ENCODE measurements around the gene PDPK1. TPM values are rescaled to one million over a fixed set of nuclear protein-coding genes. Genes with fewer than 3 reads are reported as not detected.

Gene PDPK1
- total RNA-seq, 2 donors from 2014 or later, result 36.5 to 57.6 TPM

- ATAC-seq (peak; percentile 87 to 95), DNase-seq (ENCODE audit: low spot score in 2 of 2) (peak; percentile 79 to 88)
- Mint-ChIP-seq H3K27ac (no peak overlapping the region), H3K9me3 (no peaks in the 10 kb centered on the region), H3K36me3 (no peaks in the 10 kb centered on the region)
These were observed 36.7 kb upstream of the PDPK1 start for GRCh38 chr16:2500918-2501750.

GRCh38 chr16:2501946-2502895 lies 35.6 kb upstream of the PDPK1 start:
- Mint-ChIP-seq H3K36me3 (no peaks in the 10 kb centered on the region), H3K27ac (no peak overlapping the region), H3K9me3 (no peaks in the 10 kb centered on the region)
- ATAC-seq (no peak), DNase-seq (ENCODE audit: low spot score in 2 of 2) (no peak)

- DNase-seq (ENCODE audit: low spot score in 2 of 2), result no peak
- ATAC-seq, result no peak
- H3K9me3 Mint-ChIP-seq, result no peaks in the 10 kb centered on the region
- H3K27ac Mint-ChIP-seq, result no peak overlapping the region
- no peaks in the 10 kb centered on the region for H3K36me3 Mint-ChIP-seq
These were observed 32.1 kb upstream of the PDPK1 start for GRCh38 chr16:2505695-2506094.

GRCh38 chr16:2507052-2507659 lies 30.7 kb upstream of the PDPK1 start:
- peak overlapping the region in 1 of 2 donors; percentile 77 for H3K27ac Mint-ChIP-seq
- DNase-seq (ENCODE audit: low spot score in 2 of 2) (no peak), ATAC-seq (peak; percentile 32 to 34)
- no peaks in the 10 kb centered on the region for H3K36me3 Mint-ChIP-seq
- H3K9me3 Mint-ChIP-seq, result no peaks in the 10 kb centered on the region

- DNase-seq (ENCODE audit: low spot score in 2 of 2), result no peak
- Mint-ChIP-seq H3K9me3 (no peaks in the 10 kb centered on the region), H3K27ac (peak overlapping the region in 1 of 2 donors; percentile 50), H3K36me3 (no peaks in the 10 kb centered on the region)
- ATAC-seq, result no peak
These were observed 30.2 kb upstream of the PDPK1 start for GRCh38 chr16:2507665-2508064.

- Mint-ChIP-seq H3K27ac (no peak overlapping the region), H3K9me3 (no peaks in the 10 kb centered on the region), H3K36me3 (no peaks in the 10 kb centered on the region)
- ATAC-seq, result no peak
- no peak for DNase-seq (ENCODE audit: low spot score in 2 of 2)
These were observed 29.0 kb upstream of the PDPK1 start for GRCh38 chr16:2508722-2509400.

GRCh38 chr16:2511128-2511800 lies 26.6 kb upstream of the PDPK1 start:
- H3K9me3 Mint-ChIP-seq, result no peaks in the 10 kb centered on the region
- ATAC-seq (no peak), DNase-seq (ENCODE audit: low spot score in 2 of 2) (no peak)
- H3K27ac Mint-ChIP-seq, result peak overlapping the region in 1 of 2 donors; percentile 30
- peaks cover 0 to 17% of the 10 kb centered on the region in 2 donors for H3K36me3 Mint-ChIP-seq

- peak overlapping the region in 1 of 2 donors; percentile 92 for H3K27ac Mint-ChIP-seq
- H3K9me3 Mint-ChIP-seq, result no peaks in the 10 kb centered on the region
- peaks cover 0 to 17% of the 10 kb centered on the region in 2 donors for H3K36me3 Mint-ChIP-seq
These were observed 25.7 kb upstream of the PDPK1 start for GRCh38 chr16:2511996-2512734.

GRCh38 chr16:2512735-2513404 lies 25.0 kb upstream of the PDPK1 start:
- Mint-ChIP-seq H3K9me3 (no peaks in the 10 kb centered on the region), H3K36me3 (peaks cover 0 to 17% of the 10 kb centered on the region in 2 donors), H3K27ac (peak overlapping the region; percentile 91 to 92)
- DNase-seq (ENCODE audit: low spot score in 2 of 2) (no peak), ATAC-seq (peak in 1 of 2 donors; percentile 0)

More at GRCh38 chr16:2511996-2512734, 25.7 kb upstream of the PDPK1 start:
- DNase-seq (ENCODE audit: low spot score in 2 of 2), result no peak
- no peak for ATAC-seq

GRCh38 chr16:2513405-2514332 lies 24.2 kb upstream of the PDPK1 start, which contains the start of gene ATP6V0C:
ATP6V0C (plus strand) TSS chr16:2513952; CDS start chr16:2514104, 152 bp downstream.
- Mint-ChIP-seq H3K9me3 (no peaks in the 10 kb centered on the region), H3K36me3 (peaks cover 0 to 17% of the 10 kb centered on the region in 2 donors), H3K27ac (peak within 1 kb of the TSS; percentile 91 to 99)
- DNase-seq (ENCODE audit: low spot score in 2 of 2) (peak; percentile 92 to 95), ATAC-seq (peak; percentile 87 to 93)

GRCh38 chr16:2514333-2515179 lies 23.3 kb upstream of the PDPK1 start:
- peaks cover 0 to 17% of the 10 kb centered on the region in 2 donors for H3K36me3 Mint-ChIP-seq
- DNase-seq (ENCODE audit: low spot score in 2 of 2), result no peak
- H3K27ac Mint-ChIP-seq, result peak overlapping the region; percentile 91 to 99
- ATAC-seq, result peak in 1 of 2 donors; percentile 16
- H3K9me3 Mint-ChIP-seq, result no peaks in the 10 kb centered on the region

- H3K36me3 Mint-ChIP-seq, result peaks cover 0 to 17% of the 10 kb centered on the region in 2 donors
- H3K9me3 Mint-ChIP-seq, result no peaks in the 10 kb centered on the region
- peak overlapping the region; percentile 91 to 99 for H3K27ac Mint-ChIP-seq
- no peak for ATAC-seq
- no peak for DNase-seq (ENCODE audit: low spot score in 2 of 2)
These were observed 22.5 kb upstream of the PDPK1 start for GRCh38 chr16:2515180-2515851.

Data from activated naive CD4-positive, alpha-beta T cell treated with anti-CD3 and anti-CD28 coated beads, Interleukin-2, amount 50 U/mL, for 72 hours (primary cell).